IMR-90 (cell line): ENCODE measurements around the gene CFAP45. TPM values are rescaled to one million over a fixed set of nuclear protein-coding genes. Genes with fewer than 3 reads are reported as not detected.

Experiments
- ATAC-seq: fragments of 200-7000 bp; cut with Tn5 transposase; 2 replicates; pipeline ENCODE4 v1.9.1; 2020; ENCODE audit warnings: low read depth, mild to moderate bottlenecking, moderate library complexity
- BruUV-seq: library from RNA; stranded (reverse); fragments of 400-500 nt; replicated peaks from 2 replicates; lab custom pipeline; 2021; lab: Mats Ljungman, UMichigan
- CTCF ChIA-PET: fragments of 300-600 bp; formaldehyde crosslinking; extraction: SDS; loops from one replicate; lab custom pipeline; 2021; ENCODE audit warnings: antibody characterized with exemption; lab: Yijun Ruan, JAX
- POLR2A ChIA-PET: fragments of 300-600 bp; sonication (Branson Sonifier 250); formaldehyde crosslinking; loops from one replicate; lab custom pipeline; 2022; ENCODE audit warnings: antibody characterized with exemption; ENCODE audit not compliant: unreplicated experiment; lab: Charles Lee
- DNase-seq: peaks from one replicate; pipeline ENCODE4 v3.0.0; 2013
- H2AFZ ChIP-seq: replicated peaks from 2 replicates; pipeline ENCODE3; 2013; ENCODE audit warnings: low read length, mild to moderate bottlenecking; ENCODE audit not compliant: poor library complexity
- H2AK5ac ChIP-seq: 2 replicates; pipeline ENCODE4 v1.6.1; 2013; ENCODE audit warnings: low read depth, low read length, inconsistent platforms
- H2AK9ac ChIP-seq: replicated peaks from 2 replicates; pipeline ENCODE3; 2013; ENCODE audit warnings: mild to moderate bottlenecking, low read depth, low read length, moderate library complexity; ENCODE audit not compliant: poor library complexity
- H2BK120ac ChIP-seq: 2 replicates; pipeline ENCODE4 v1.6.1; 2013; ENCODE audit warnings: low read depth, low read length, inconsistent platforms
- H2BK15ac ChIP-seq: 3 replicates; pipeline ENCODE4 v1.6.1; 2013; ENCODE audit warnings: low read depth, low read length, inconsistent platforms
- H2BK20ac ChIP-seq: 2 replicates; pipeline ENCODE4 v1.6.1; 2013; ENCODE audit warnings: low read depth, mild to moderate bottlenecking, inconsistent platforms, low read length, moderate library complexity
- H2BK5ac ChIP-seq: 2 replicates; pipeline ENCODE4 v1.6.1; 2013; ENCODE audit warnings: mild to moderate bottlenecking, low read depth, low read length, inconsistent platforms; ENCODE audit not compliant: poor library complexity, severe bottlenecking
- H3K14ac ChIP-seq: replicated peaks from 2 replicates; pipeline ENCODE4 v1.6.1; 2013; ENCODE audit warnings: low read depth, low read length, inconsistent platforms
- H3K18ac ChIP-seq: 2 replicates; pipeline ENCODE4 v1.6.1; 2013; ENCODE audit warnings: low read depth, low read length, control low read depth
- H3K23ac ChIP-seq: 2 replicates; pipeline ENCODE4 v1.6.1; 2013; ENCODE audit warnings: low read depth, low read length, inconsistent platforms
- H3K27ac ChIP-seq: 2 replicates; pipeline ENCODE4 v1.5.1; 2013; ENCODE audit warnings: mild to moderate bottlenecking, control low read depth, low read length; ENCODE audit not compliant: insufficient read depth
- H3K27me3 ChIP-seq: 2 replicates; pipeline ENCODE4 v1.6.1; 2013; ENCODE audit warnings: low read length; ENCODE audit not compliant: control insufficient read depth, insufficient read depth
- H3K36me3 ChIP-seq: 2 replicates; pipeline ENCODE4 v1.6.1; 2013; ENCODE audit warnings: low read length, mixed read lengths; ENCODE audit not compliant: control insufficient read depth, insufficient read depth
- H3K4ac ChIP-seq: 2 replicates; pipeline ENCODE4 v1.6.1; 2013; ENCODE audit warnings: low read depth, low read length, inconsistent platforms
- H3K4me1 ChIP-seq: 2 replicates; pipeline ENCODE4 v1.6.1; 2013; ENCODE audit warnings: low read length, mixed read lengths; ENCODE audit not compliant: control insufficient read depth, insufficient read depth
- H3K4me2 ChIP-seq: 2 replicates; pipeline ENCODE4 v1.6.1; 2013; ENCODE audit warnings: low read depth, mild to moderate bottlenecking, control low read depth, low read length, moderate library complexity
- H3K4me3 ChIP-seq: 2 replicates; pipeline ENCODE4 v1.5.1; 2013; ENCODE audit warnings: low read depth, mild to moderate bottlenecking, control low read depth, low read length, moderate library complexity; ENCODE audit not compliant: insufficient read depth
- H3K56ac ChIP-seq: 2 replicates; pipeline ENCODE4 v1.6.1; 2013; ENCODE audit warnings: low read length, inconsistent platforms; ENCODE audit not compliant: insufficient read depth; ENCODE audit errors: extremely low read depth
- H3K79me1 ChIP-seq, 2 experiments: 2 replicates each; pipeline ENCODE4 v1.6.1; 2013; ENCODE audit warnings: low read length in 2 of 2, inconsistent platforms in 1 of 2, low read depth in 1 of 2
- H3K9ac ChIP-seq: 2 replicates; pipeline ENCODE4 v1.6.1; 2013; ENCODE audit warnings: low read depth, low read length, control low read depth
- H3K9me1 ChIP-seq: 2 replicates; pipeline ENCODE4 v1.6.1; 2013; ENCODE audit warnings: low read length, inconsistent platforms; ENCODE audit not compliant: insufficient read depth
- H3K9me3 ChIP-seq: 2 replicates; pipeline ENCODE4 v1.6.1; 2013; ENCODE audit warnings: low read length; ENCODE audit not compliant: control insufficient read depth, insufficient read depth
- H4K20me1 ChIP-seq: 2 replicates; pipeline ENCODE4 v1.6.1; 2013; ENCODE audit warnings: low read length, inconsistent platforms; ENCODE audit not compliant: insufficient read depth
- H4K5ac ChIP-seq: 2 replicates; pipeline ENCODE4 v1.6.1; 2013; ENCODE audit warnings: mild to moderate bottlenecking, low read depth, low read length, control low read depth
- H4K8ac ChIP-seq, 2 experiments: 2 replicates each; pipeline ENCODE4 v1.6.1; 2013; ENCODE audit warnings: low read depth in 2 of 2, low read length in 2 of 2, control low read depth in 1 of 2, inconsistent platforms in 1 of 2
- H4K91ac ChIP-seq: 2 replicates; pipeline ENCODE4 v1.6.1; 2013; ENCODE audit warnings: low read depth, low read length, inconsistent platforms; ENCODE audit not compliant: insufficient read depth
- BHLHE40 ChIP-seq: fragments of 150-350 bp; IDR thresholded peaks from 2 replicates; pipeline ENCODE4 v1.6.1; 2016; ENCODE audit warnings: mild to moderate bottlenecking, low read depth, low read length
- CEBPB ChIP-seq: IDR thresholded peaks from 2 replicates; pipeline ENCODE4 v1.6.1; 2012; ENCODE audit warnings: low read depth, low read length, improper control_type of control experiment
- CHD1 ChIP-seq: IDR thresholded peaks from 2 replicates; pipeline ENCODE4 v1.6.1; 2012; ENCODE audit warnings: low read depth, low read length, improper control_type of control experiment
- ELK1 ChIP-seq: fragments of 150-350 bp; IDR thresholded peaks from 2 replicates; pipeline ENCODE4 v1.6.1; 2016; ENCODE audit warnings: low read depth, mild to moderate bottlenecking, low read length, moderate library complexity, borderline replicate concordance
- MAZ ChIP-seq: IDR thresholded peaks from 2 replicates; pipeline ENCODE4 v1.6.1; 2012; ENCODE audit warnings: low read depth, mild to moderate bottlenecking, low read length, improper control_type of control experiment, moderate library complexity, borderline replicate concordance
- MXI1 ChIP-seq: IDR thresholded peaks from 2 replicates; pipeline ENCODE4 v1.6.1; 2012; ENCODE audit warnings: low read depth, mild to moderate bottlenecking, low read length, moderate library complexity, borderline replicate concordance
- NFE2L2 ChIP-seq: fragments of 150-350 bp; IDR thresholded peaks from 2 replicates; pipeline ENCODE4 v1.6.1; 2016; ENCODE audit warnings: low read depth, mild to moderate bottlenecking, low read length
- POLR2A ChIP-seq: IDR thresholded peaks from 2 replicates; pipeline ENCODE4 v1.6.1; 2012; ENCODE audit warnings: mild to moderate bottlenecking, low read depth, low read length
- RAD21 ChIP-seq: IDR thresholded peaks from 2 replicates; pipeline ENCODE4 v1.6.1; 2012; ENCODE audit warnings: low read length, improper control_type of control experiment
- RCOR1 ChIP-seq: IDR thresholded peaks from 2 replicates; pipeline ENCODE4 v1.6.1; 2012; ENCODE audit warnings: mild to moderate bottlenecking, low read length, improper control_type of control experiment; ENCODE audit not compliant: insufficient replicate concordance
- RFX5 ChIP-seq: IDR thresholded peaks from 2 replicates; pipeline ENCODE4 v1.8.0; 2012; ENCODE audit warnings: low read depth, mild to moderate bottlenecking, low read length, moderate library complexity
- SMC3 ChIP-seq: fragments of 150-350 bp; IDR thresholded peaks from 2 replicates; pipeline ENCODE4 v1.6.1; 2016; ENCODE audit warnings: low read depth, mild to moderate bottlenecking, antibody characterized with exemption, low read length, moderate library complexity
- USF2 ChIP-seq: fragments of 150-350 bp; IDR thresholded peaks from 2 replicates; pipeline ENCODE4 v1.6.1; 2017; ENCODE audit warnings: mild to moderate bottlenecking, antibody characterized with exemption, low read length, low read depth
- WGBS, 2 experiments: methylation state at CpG; one replicate each; pipeline versions ENCODE4 v1.1.5 to v1.1.7; 2013; ENCODE audit warnings: missing lambda C conversion rate in 2 of 2; ENCODE audit not compliant: insufficient read length in 1 of 2; ENCODE audit errors: extremely low coverage in 2 of 2; 5-methylcytosine and 5-hydroxymethylcytosine counted together
- dilution Hi-C: fragments of 300-500 bp; cut with HindIII; formaldehyde crosslinking; loops from one replicate; pipeline ENCODE4 v1.14.3; 2018; ENCODE audit warnings: low sequenced_read_pairs; ENCODE audit not compliant: unreplicated experiment
- in situ Hi-C: fragments of 300-500 bp; cut with MboI; formaldehyde crosslinking; loops from 3 replicates; pipeline ENCODE4 v1.14.3; 2019; ENCODE audit warnings: low sequenced_read_pairs, inconsistent platforms, mixed read lengths
- intact Hi-C: fragments of 100-400 bp; cut with micrococcal nuclease; formaldehyde crosslinking; loops from 2 replicates; pipeline ENCODE4 v1.10.0; 2022
- polyA plus RNA-seq, 3 experiments: library from polyadenylated mRNA; depleted of rRNA; stranded (reverse); fragments of >200 nt; gene quantifications; 2 replicates each; pipeline ENCODE4 v1.2.3, GENCODE V29; 2012; ENCODE audit warnings: low replicate concordance in 1 of 3
- total RNA-seq: library from RNA; depleted of rRNA; stranded (reverse); fragments of >200 nt; gene quantifications from 2 replicates; pipeline ENCODE4 v1.2.3, GENCODE V29; 2012
- TF ChIP-seq, protein P1 (sequence below): conservative IDR thresholded peaks from 2 replicates; pipeline ENCODE4 v1.5.1; 2012; ENCODE audit warnings: mild to moderate bottlenecking, low read depth, low read length, improper control_type of control experiment

CFAP45 gene
- total and polyA plus RNA-seq, 2 of the 4 experiments (the other 2 are of a cell fraction): 0.51 to 0.72 TPM

DNA sequence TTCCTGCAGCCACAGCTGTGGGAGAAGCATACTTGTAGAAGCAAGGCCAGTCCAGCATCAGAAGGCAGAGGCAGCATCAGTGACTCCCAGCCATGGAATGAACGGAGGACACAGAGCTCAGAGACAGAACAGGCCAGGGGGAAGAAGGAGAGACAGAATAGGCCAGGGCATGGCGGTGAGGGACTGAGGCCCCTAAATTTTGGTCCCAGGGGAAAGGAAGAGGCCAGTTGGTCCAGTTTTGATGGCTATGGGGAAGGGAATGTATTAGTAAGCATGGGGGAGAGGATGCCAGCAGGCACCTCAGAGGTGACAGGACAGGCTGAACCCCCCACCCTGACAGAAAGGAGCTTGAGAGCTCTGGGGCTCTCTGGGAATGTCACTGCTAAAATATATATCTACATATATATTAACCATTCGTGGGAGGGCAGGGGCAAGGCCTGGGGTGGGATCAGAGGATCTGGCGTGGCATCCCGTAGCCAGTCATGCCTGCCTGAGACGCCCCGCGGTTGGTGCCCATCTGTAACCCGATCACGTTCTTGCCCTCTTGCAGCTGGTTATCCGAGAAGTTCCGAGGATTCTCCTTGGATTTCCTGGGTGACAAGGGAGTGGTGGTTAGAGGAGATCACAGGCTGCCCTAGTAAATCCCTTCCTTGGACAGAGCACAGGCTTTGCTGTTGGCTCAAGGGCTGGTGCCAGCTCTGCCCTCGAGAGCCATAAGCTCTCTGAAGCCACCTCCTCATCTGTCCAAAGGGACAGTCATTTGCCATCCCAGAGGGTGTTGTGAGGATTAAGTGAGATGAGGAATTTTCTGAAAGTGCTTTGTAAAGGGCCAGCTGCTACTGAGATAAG is 18.6 kb upstream of the CFAP45 start:
- dilution Hi-C loops (no loop called here), intact Hi-C loops (no loop called here), in situ Hi-C loops (no loop called here)
- WGBS, 2 experiments: no CpG with 5 or more reads among the region's 13 CpGs
- Histone ChIP-seq H2AK9ac (no peak overlapping the region), H4K8ac (no peak overlapping the region), H2AFZ (no peak overlapping the region), H3K4me3 (no peak overlapping the region), H2BK5ac (peak overlapping the region; percentile 42), H2BK120ac (no peak overlapping the region), H3K9ac (no peak overlapping the region), H3K27ac (peak overlapping the region; percentile 16), H3K23ac (no peak overlapping the region), H3K4me2 (no peak overlapping the region), H3K4me1 (peaks cover 39% of the 10 kb centered on the region), H4K5ac (no peak overlapping the region), H2BK20ac (no peak overlapping the region), H4K20me1 (peaks cover 80% of the 10 kb centered on the region), H3K9me3 (no peaks in the 10 kb centered on the region), H4K91ac (no peak overlapping the region), H3K56ac (no peak overlapping the region), H3K27me3 (no peaks in the 10 kb centered on the region), H3K36me3 (peaks cover 37% of the 10 kb centered on the region), H3K18ac (no peak overlapping the region), H2AK5ac (peak overlapping the region; percentile 14; the same call in 1 of the 2 replicates), H2BK15ac (no peak overlapping the region; the same call in 2 of the 3 replicates), H3K4ac (no peak overlapping the region), H3K9me1 (peaks cover 46% of the 10 kb centered on the region), H3K79me1 (peaks cover 9 to 76% of the 10 kb centered on the region in 2 experiments), H3K14ac (no peak overlapping the region; the same call in 1 of the 2 replicates)
- ChIA-PET CTCF (interaction anchor here (0.5 kb wide), 1 partner anchor 87 kb away, joined by 4 read pairs; no protein-coding TSS in a partner anchor), POLR2A (no interaction called here)
- TSS peak; percentile 65 for BruUV-seq
- ATAC-seq (peak; percentile 30; the same call in 1 of the 2 replicates), DNase-seq (peak; percentile 67)
- no peak for TF ChIP-seq ELK1
- no peak for TF ChIP-seq RFX5
- TF ChIP-seq RAD21: no peak
- no peak for TF ChIP-seq CEBPB
- no peak for TF ChIP-seq RCOR1
- TF ChIP-seq, protein P1, sequence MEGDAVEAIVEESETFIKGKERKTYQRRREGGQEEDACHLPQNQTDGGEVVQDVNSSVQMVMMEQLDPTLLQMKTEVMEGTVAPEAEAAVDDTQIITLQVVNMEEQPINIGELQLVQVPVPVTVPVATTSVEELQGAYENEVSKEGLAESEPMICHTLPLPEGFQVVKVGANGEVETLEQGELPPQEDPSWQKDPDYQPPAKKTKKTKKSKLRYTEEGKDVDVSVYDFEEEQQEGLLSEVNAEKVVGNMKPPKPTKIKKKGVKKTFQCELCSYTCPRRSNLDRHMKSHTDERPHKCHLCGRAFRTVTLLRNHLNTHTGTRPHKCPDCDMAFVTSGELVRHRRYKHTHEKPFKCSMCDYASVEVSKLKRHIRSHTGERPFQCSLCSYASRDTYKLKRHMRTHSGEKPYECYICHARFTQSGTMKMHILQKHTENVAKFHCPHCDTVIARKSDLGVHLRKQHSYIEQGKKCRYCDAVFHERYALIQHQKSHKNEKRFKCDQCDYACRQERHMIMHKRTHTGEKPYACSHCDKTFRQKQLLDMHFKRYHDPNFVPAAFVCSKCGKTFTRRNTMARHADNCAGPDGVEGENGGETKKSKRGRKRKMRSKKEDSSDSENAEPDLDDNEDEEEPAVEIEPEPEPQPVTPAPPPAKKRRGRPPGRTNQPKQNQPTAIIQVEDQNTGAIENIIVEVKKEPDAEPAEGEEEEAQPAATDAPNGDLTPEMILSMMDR: no peak
- TF ChIP-seq MXI1: no peak
- TF ChIP-seq NFE2L2: no peak
- no peak for TF ChIP-seq MAZ
- no peak for TF ChIP-seq BHLHE40
- TF ChIP-seq SMC3: no peak
- no peak for TF ChIP-seq CHD1
- no peak for TF ChIP-seq POLR2A
- no peak for TF ChIP-seq USF2
